HG03095 (cell line): ENCODE data around the gene RNF223.
"Not testable (repeated sequence)": the region's sequence is repeated elsewhere in the genome, so short reads cannot be mapped to it uniquely, and the experiment has no call there.

Experiments
- ATAC-seq: cut with Tn5 transposase; IDR thresholded peaks from one replicate; pipeline ENCODE4 v1.9.1; 2021; ENCODE audit warnings: moderate library complexity; ENCODE audit not compliant: unreplicated experiment

The RNF223 gene

DNA sequence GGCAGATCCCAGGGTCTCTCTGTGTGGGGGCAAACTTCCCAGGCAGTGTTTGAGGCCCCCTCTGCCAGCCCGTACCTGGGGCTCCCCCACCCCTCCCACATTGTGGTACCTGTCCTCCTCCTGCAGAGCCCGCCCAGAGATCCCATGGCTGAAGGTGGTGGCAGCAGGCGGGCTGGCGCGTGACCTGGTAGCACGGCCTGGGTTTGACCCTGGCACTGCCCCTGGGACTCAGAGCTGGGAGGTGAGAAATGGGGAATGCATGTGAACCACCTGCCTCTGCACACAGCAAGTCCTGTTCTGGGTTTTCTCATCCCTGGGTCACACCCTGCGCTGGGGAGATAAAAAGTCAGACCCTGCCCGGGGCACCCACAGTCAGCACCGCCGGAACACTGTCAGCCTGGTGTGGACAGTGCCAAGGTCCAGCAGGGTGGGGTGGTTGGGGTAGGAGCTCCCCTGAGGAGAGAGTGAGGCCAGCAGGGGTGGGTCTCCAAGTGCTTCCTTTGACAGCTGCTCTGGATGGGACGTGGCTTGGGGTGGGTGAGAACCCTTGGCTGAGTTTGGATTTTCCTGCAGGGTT, 42.4 kb downstream of the RNF223 start:
- no peak for ATAC-seq

DNA sequence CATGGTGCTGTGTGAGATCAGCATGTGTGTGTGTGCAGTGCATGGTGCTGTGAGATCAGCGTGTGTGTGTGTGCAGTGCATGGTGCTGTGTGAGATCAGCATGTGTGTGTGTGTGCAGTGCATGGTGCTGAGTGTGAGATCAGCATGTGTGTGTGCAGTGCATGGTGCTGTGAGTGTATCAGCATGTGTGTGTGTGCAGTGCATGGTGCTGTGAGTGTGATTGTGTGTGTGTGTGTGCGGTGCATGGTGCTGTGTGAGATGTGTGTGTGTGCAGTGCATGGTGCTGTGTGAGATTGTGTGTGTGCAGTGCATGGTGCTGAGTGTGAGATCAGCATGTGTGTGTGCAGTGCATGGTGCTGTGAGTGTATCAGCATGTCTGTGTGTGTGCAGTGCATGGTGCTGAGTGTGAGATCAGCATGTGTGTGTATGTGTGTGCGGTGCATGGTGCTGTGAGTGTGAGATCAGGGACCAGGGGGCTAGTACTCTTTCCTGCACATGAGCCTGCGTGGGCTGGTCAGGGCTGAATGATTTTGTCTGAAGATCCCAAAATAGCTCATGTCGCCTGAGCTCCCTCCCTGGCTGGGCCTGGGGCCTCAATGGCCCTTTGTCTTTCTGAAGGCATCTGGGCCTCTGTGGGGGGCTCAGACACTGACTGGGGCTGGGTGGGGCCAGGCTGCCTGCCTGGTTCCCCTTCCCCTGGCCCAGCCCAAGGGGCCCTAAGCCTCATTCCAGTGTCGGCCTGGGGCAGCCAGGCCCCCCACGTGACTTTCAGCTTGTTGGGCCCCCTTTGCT, 43.0 kb downstream of the RNF223 start:
- ATAC-seq: not testable (repeated sequence)

DNA sequence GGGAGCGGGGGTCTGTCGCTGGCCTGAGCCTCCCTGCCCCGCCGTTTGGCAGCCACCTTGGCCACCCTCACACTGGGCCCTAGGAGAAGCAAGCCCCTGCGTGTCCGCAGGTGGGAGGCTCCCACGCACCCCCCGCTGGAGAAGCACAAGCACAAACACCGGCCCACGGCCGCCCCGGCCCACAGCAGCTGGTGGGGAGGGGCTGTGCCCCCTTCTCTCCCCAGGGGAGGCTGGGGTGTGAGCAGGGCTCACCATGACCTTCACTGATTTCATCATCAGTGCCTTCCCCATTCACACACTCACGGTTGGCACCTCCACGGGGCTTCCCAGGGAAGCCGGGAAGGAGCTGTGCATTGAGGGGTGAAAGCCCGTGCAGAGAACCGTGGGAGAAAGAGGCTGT, 46.3 kb downstream of the RNF223 start:
- no peak for ATAC-seq

DNA sequence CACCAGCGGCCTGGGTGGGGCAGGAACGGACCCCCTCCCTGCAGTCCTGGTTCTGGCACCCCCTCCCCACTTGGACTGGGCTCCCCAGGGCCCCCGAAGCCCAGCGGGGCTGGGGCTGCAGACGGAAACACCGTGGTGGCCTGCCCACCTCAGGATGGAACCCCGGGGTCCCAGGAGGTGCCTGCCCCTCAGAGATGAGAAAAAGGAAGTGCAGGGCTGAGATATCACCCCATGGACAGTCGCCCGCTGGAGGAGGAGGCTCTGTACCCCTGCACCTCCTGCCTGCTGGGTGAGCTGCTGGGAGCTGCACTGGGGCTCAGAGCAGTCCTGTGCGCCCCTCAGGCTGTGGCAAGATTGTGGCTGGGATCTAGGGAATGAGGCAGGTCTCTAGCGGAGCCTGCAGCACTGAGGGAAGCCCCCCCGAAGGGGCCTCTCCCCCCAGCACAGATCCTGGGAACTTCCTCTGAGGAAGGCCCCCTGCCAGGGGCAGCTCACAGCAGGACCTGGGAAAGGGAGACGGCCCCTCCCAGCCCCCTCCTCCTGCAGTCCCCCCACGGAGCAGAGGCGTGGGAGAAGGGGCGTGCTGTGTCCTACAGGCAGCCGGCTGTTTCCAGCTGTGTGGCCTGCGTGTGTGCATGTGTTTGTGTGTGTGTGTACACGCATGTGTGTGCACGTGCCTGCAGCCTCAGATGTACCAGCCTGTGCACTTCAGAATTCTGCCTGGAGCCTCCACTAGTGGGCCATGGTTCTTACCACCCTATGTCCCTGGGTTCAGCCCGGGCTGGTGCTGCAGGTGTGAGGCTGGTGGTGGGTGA, 47.3 kb downstream of the RNF223 start:
- no peak for ATAC-seq

DNA sequence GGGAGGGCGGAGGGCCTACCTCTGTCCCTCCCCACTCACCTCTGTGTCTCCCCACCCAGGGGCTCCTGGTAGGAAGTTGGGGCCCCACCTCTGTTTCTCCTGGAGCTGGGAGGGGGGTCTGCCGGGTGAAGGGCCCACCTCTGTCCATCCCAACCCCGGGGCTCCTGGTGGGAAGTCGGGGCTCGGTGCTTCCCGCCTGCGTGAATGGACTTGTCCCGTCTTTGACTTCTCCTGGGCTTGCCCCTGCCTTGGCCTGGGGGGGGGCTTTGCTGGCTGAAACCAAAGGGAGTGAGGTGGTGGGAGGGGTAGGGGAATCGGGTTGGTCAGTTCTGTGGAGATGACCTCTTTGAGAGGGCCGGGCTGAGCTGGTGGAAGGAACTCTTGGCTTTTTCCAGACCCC, 48.4 kb downstream of the RNF223 start:
- ATAC-seq: no peak

DNA sequence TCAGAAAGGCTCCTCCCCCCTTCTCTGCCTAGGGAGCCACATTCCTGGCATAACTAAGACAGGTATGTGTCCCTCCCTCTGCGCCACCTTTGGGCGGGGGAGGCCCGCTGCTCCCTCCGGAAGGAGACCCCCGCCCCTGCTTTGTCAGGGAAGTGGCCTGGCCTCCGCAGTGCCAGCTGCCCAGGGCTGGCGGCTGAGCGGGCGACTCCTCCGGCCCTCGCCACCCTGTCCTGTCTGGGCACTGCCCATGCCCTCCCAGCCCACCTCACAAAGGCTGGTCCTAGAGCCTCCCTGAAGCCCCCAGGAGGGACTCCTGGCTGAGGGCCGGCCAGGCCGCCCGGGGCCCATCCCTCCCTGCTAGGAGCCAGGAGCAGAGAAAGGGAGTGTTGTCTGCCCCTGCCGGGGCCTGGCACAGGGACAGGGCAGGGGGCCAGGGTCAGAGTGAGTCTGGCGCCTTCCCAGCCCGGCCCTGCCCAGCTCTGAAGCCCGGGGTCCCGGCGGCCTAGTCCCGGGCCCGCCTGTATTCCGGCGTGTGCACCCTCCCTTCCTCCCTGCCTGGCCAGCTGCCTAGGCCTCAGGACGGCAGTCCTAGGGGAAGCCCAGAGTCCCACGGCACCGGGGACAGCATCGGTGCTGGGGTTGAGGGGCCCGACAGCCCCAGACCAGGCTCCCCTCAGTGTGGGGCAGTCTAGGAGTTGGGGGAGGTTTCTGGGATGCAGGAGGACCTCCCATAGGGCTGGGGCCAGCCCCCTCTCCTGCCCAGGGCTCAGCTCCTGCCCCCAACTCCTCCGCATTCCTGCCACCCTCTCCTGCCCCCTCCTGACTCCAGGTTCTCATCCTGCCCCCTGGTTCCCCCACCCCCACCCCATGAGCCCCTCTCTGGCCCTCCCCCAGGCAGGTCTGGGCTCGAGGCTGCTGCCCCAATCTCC, 49.1 kb downstream of the RNF223 start:
- ATAC-seq: no peak

DNA sequence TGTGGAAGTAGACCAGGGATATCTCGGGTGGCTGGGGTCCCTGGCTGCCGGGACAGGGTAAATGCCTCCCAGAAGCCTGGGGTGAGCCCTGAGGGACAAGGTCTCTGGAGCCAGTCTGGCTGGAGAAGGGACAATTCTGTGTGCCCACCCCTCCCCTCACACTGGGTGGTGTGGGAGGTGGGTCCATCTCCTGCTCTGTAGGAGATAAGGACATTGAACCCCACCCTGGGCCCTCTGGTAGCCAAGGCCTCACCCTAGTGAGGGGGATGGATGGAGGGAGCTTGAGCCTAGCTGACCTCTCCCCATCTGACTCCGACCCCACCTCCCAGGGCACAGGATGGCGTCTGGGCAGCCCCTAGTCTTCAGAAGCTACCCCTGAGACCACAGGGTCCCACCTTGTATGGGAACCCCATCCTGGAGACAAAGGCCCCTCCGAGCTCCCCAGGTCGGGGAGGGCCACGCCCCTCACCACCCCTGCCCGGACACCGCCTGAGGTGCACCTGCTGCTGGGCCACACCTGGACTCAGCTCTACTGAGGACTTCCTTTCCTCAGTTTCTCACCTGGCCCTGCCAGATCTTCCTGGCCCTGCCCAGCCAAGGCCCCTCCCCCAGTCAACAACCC, 49.8 kb downstream of the RNF223 start:
- ATAC-seq: no peak

DNA sequence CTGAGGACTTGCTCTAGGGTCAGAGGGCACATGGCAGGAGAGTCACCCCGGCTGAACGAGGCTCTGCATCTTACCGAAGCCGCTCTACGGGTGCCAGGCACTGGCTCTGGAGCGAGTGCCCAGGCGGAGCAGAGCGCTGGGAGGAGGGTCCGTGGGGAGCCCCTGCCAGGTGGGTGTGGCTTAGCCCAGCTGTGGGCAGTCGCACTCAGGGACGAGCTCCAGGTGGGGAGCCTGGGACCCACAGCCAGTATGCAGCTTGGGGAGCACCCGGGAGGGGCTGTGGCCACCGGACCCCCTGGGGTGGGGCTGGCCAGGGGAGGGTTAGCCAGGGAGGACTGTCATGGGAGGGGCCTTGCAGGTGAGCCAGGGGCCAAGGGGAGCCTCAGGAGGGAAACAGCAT, 50.4 kb downstream of the RNF223 start:
- no peak for ATAC-seq

DNA sequence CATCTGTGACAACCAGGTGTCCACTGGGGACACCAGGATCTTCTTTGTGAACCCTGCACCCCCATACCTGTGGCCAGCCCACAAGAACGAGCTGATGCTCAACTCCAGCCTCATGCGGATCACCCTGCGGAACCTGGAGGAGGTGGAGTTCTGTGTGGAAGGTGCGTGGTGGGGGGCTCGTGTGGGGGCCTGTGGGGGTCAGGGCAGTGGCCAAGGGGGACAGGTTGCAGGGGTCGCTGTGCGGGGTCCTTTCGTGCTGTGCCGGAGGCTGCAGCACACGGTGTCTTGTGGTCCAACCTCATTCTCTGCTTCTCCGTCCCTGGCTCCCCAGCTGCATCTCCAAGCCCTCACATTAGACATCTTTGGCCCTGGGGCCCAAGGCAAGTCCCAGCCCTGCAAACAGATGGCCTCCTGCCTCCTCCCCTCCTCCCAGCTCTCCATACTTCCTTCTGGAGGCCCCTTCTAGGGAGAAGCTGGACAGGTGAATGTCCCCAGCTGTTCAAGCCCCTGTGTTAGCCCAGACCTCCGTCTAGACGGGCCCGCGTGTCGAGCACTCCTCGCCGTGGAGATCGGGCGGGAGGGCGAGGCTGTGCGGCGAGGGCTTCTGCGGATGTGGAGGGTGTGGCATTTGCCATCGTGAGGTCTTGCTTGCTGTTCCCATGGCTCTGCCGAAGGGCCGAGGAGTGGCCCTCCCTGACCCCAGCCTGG, 51.6 kb downstream of the RNF223 start:
- ATAC-seq: no peak

DNA sequence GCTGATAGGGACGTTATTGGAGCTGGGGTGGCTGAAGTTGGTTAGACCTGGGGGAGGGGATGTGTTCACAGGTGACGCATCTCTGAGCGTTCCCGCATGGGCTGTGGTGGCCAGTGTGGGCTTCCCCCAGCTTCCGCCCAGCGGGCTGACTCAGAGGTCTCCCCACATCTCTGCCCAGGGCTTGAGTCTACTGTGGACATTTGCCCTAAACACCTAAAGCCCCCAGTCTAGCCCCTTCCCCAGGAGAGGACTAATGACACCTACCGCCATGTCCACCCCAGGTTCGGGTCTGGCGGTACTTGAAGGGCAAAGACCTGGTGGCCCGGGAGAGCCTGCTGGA, 52.2 kb downstream of the RNF223 start:
- no peak for ATAC-seq

DNA sequence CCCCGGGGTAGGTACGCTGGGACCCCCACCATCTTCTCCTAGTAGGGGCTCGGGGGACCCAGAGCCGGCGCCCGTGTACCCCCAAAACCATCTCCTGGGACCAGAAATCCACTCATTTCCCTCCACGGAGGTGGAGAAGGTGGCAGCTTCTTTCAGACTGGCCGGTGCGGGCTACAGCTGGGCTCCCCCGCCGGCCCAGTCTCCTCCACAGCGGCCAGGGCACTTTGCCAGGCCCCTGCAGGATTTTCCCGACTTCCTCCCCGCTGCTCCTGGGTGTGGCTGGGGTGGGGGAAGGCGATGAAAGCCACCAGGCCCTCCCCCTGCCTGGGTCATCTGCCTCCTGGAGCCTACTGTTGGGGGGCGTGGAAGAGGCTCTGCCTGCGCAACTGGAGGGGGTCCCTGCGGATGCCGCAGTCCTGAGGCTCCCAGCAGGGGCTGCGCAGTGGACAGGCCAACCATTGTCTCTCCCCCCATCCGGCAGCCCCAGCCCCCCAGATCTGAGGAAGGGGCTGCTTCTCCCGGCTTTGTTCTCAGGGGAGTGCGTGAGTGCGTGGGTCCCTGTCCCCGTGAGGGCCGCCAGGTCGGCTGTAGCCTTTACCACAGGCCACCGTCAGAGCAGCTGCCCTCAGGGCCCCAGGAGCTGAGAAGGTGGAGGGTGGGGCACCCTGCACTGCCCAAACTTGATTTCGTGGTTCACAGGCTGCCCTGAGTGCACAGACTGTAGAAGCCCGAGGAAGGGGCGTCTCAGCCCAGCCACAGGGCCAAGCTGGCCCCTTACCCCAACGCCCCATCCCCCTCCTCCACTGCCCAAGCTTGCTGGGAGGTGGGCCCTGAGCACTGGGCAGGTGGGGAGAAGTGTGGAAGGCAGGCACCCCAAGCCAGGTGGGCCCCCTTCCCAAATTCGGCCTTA, 52.8 kb downstream of the RNF223 start:
- ATAC-seq: no peak
